Mesendoderm (in vitro differentiated cells): ENCODE measurements around the gene GPT2.

Experiments used
- DNase-seq: peaks from one replicate; pipeline ENCODE4 v3.0.0; 2013
- H2AK5ac ChIP-seq: 2 replicates; pipeline ENCODE4 v1.6.1; 2013; ENCODE audit warnings: low read length, inconsistent platforms
- H2BK120ac ChIP-seq: 2 replicates; pipeline ENCODE4 v1.6.1; 2013; ENCODE audit warnings: low read depth, mild to moderate bottlenecking, low read length, moderate library complexity, mixed read lengths
- H2BK15ac ChIP-seq: replicated peaks from 2 replicates; pipeline ENCODE4 v1.6.1; 2013; ENCODE audit warnings: low read depth, mild to moderate bottlenecking, moderate library complexity
- H2BK5ac ChIP-seq: 2 replicates; pipeline ENCODE4 v1.6.1; 2013; ENCODE audit warnings: low read length, inconsistent platforms
- H3K18ac ChIP-seq: 2 replicates; pipeline ENCODE4 v1.6.1; 2013; ENCODE audit warnings: mild to moderate bottlenecking, low read length, mixed read lengths
- H3K23ac ChIP-seq: one replicate; pipeline ENCODE4 v1.6.1; 2013; ENCODE audit warnings: low read length
- H3K27ac ChIP-seq: 2 replicates; pipeline ENCODE4 v1.5.1; 2013; ENCODE audit warnings: low read depth, mild to moderate bottlenecking, inconsistent platforms, low read length, moderate library complexity
- H3K27me3 ChIP-seq: 2 replicates; pipeline ENCODE4 v1.6.1; 2013; ENCODE audit warnings: low read length, control low read depth, mild to moderate bottlenecking, inconsistent platforms; ENCODE audit not compliant: insufficient read depth, poor library complexity
- H3K36me3 ChIP-seq: 2 replicates; pipeline ENCODE4 v1.6.1; 2013; ENCODE audit warnings: low read length, inconsistent platforms; ENCODE audit not compliant: control insufficient read depth, insufficient read depth
- H3K4ac ChIP-seq: one replicate; pipeline ENCODE4 v1.6.1; 2013; ENCODE audit warnings: low read depth, mild to moderate bottlenecking, low read length, moderate library complexity
- H3K4me1 ChIP-seq: 2 replicates; pipeline ENCODE4 v1.6.1; 2013; ENCODE audit warnings: low read depth, low read length, inconsistent platforms; ENCODE audit not compliant: control insufficient read depth
- H3K4me2 ChIP-seq: 2 replicates; pipeline ENCODE4 v1.6.1; 2013; ENCODE audit warnings: low read length
- H3K4me3 ChIP-seq: 2 replicates; pipeline ENCODE4 v1.5.1; 2013; ENCODE audit warnings: mild to moderate bottlenecking, low read length
- H3K56ac ChIP-seq: one replicate; pipeline ENCODE4 v1.6.1; 2013; ENCODE audit warnings: low read length
- H3K79me1 ChIP-seq: 2 replicates; pipeline ENCODE4 v1.6.1; 2013; ENCODE audit warnings: low read length, inconsistent platforms
- H3K79me2 ChIP-seq: 2 replicates; pipeline ENCODE4 v1.6.1; 2013; ENCODE audit warnings: mild to moderate bottlenecking, low read length; ENCODE audit not compliant: control insufficient read depth, insufficient read depth
- H3K9ac ChIP-seq: 2 replicates; pipeline ENCODE4 v1.6.1; 2013; ENCODE audit warnings: low read length, inconsistent platforms
- H4K5ac ChIP-seq: one replicate; pipeline ENCODE4 v1.6.1; 2013; ENCODE audit warnings: low read length
- H4K8ac ChIP-seq: one replicate; pipeline ENCODE4 v1.6.1; 2013; ENCODE audit warnings: low read depth, mild to moderate bottlenecking, control low read depth, low read length, moderate library complexity
- WGBS: extraction: QIAGEN DNeasy Blood & Tissue Kit; methylation state at CpG from one replicate; pipeline ENCODE4 v1.1.7; 2013; ENCODE audit warnings: low lambda C conversion rate, missing lambda C conversion rate; ENCODE audit not compliant: insufficient coverage; ENCODE audit errors: extremely low coverage; 5-methylcytosine and 5-hydroxymethylcytosine counted together

GPT2 gene

GRCh38 chr16:46918905-46919792 lies 35.0 kb downstream of the GPT2 start:
- Histone ChIP-seq H2BK5ac (no peak overlapping the region), H3K23ac (no peak overlapping the region), H2BK120ac (no peak overlapping the region), H2BK15ac (no peak overlapping the region), H3K18ac (no peak overlapping the region), H3K4ac (no peak overlapping the region), H3K9ac (no peak overlapping the region), H3K36me3 (peaks cover 28% of the 10 kb centered on the region), H3K56ac (no peak overlapping the region), H4K5ac (no peak overlapping the region), H3K4me3 (no peak overlapping the region), H3K27ac (no peak overlapping the region), H3K79me1 (no peaks in the 10 kb centered on the region), H3K79me2 (no peaks in the 10 kb centered on the region), H3K4me2 (no peak overlapping the region), H3K4me1 (no peaks in the 10 kb centered on the region), H2AK5ac (no peak overlapping the region), H4K8ac (no peak overlapping the region), H3K27me3 (no peaks in the 10 kb centered on the region)
- DNase-seq, result no peak
- no CpG with 5 or more reads among the region's 21 CpGs for WGBS

GRCh38 chr16:46920402-46921068 lies 36.4 kb downstream of the GPT2 start:
- H3K4me2 ChIP-seq, result no peak overlapping the region
- H3K27me3 ChIP-seq, result no peaks in the 10 kb centered on the region
- H2AK5ac ChIP-seq, result no peak overlapping the region
- no peak overlapping the region for H2BK15ac ChIP-seq
- H4K5ac ChIP-seq, result no peak overlapping the region
- H3K36me3 ChIP-seq, result peaks cover 22% of the 10 kb centered on the region
- no peak overlapping the region for H3K4ac ChIP-seq
- no peak overlapping the region for H3K27ac ChIP-seq
- no peak overlapping the region for H3K4me3 ChIP-seq
- H3K9ac ChIP-seq, result no peak overlapping the region
- no peak overlapping the region for H2BK5ac ChIP-seq
- H3K79me1 ChIP-seq, result no peaks in the 10 kb centered on the region
- no peak overlapping the region for H3K56ac ChIP-seq
- no peak overlapping the region for H4K8ac ChIP-seq
- H3K79me2 ChIP-seq, result no peaks in the 10 kb centered on the region
- no peak for DNase-seq
- WGBS, result no CpG with 5 or more reads among the region's 9 CpGs
- H3K4me1 ChIP-seq, result no peaks in the 10 kb centered on the region
- no peak overlapping the region for H3K18ac ChIP-seq
- H3K23ac ChIP-seq, result no peak overlapping the region
- H2BK120ac ChIP-seq, result no peak overlapping the region

GRCh38 chr16:46922239-46922638 lies 38.1 kb downstream of the GPT2 start:
- Histone ChIP-seq H2BK5ac (no peak overlapping the region), H3K4me2 (no peak overlapping the region), H2BK15ac (no peak overlapping the region), H3K27me3 (no peaks in the 10 kb centered on the region), H3K27ac (no peak overlapping the region), H3K18ac (no peak overlapping the region), H3K4ac (no peak overlapping the region), H3K56ac (no peak overlapping the region), H3K36me3 (peaks cover 22% of the 10 kb centered on the region), H4K5ac (no peak overlapping the region), H3K79me2 (no peaks in the 10 kb centered on the region), H3K23ac (no peak overlapping the region), H3K9ac (no peak overlapping the region), H4K8ac (no peak overlapping the region), H3K4me3 (no peak overlapping the region), H2AK5ac (no peak overlapping the region), H2BK120ac (no peak overlapping the region), H3K4me1 (no peaks in the 10 kb centered on the region), H3K79me1 (no peaks in the 10 kb centered on the region)
- no peak for DNase-seq
- no CpG with 5 or more reads among the region's 10 CpGs for WGBS

- peaks cover 17% of the 10 kb centered on the region for H3K36me3 ChIP-seq
- no peak overlapping the region for H2BK5ac ChIP-seq
- WGBS, result no CpG with 5 or more reads among the region's 19 CpGs
Measured at GRCh38 chr16:46923513-46924295, 39.5 kb downstream of the GPT2 start.

GRCh38 chr16:46924402-46924801 lies 40.2 kb downstream of the GPT2 start:
- Histone ChIP-seq H3K27me3 (no peaks in the 10 kb centered on the region), H3K79me1 (no peaks in the 10 kb centered on the region), H3K18ac (no peak overlapping the region), H2BK15ac (no peak overlapping the region), H4K8ac (no peak overlapping the region), H3K79me2 (no peaks in the 10 kb centered on the region), H2BK5ac (no peak overlapping the region), H3K27ac (no peak overlapping the region), H3K9ac (no peak overlapping the region), H3K4me3 (no peak overlapping the region), H3K56ac (no peak overlapping the region), H4K5ac (no peak overlapping the region), H2BK120ac (no peak overlapping the region), H3K36me3 (peaks cover 14% of the 10 kb centered on the region), H3K23ac (no peak overlapping the region), H3K4ac (no peak overlapping the region), H2AK5ac (no peak overlapping the region), H3K4me2 (no peak overlapping the region), H3K4me1 (no peaks in the 10 kb centered on the region)
- no peak for DNase-seq
- WGBS, result no CpG with 5 or more reads among the region's 6 CpGs

More at GRCh38 chr16:46923513-46924295, 39.5 kb downstream of the GPT2 start:
- Histone ChIP-seq H4K8ac (no peak overlapping the region), H3K4me1 (no peaks in the 10 kb centered on the region), H3K4me3 (no peak overlapping the region), H3K4ac (no peak overlapping the region), H3K27ac (no peak overlapping the region), H2BK15ac (no peak overlapping the region), H3K56ac (no peak overlapping the region), H3K18ac (no peak overlapping the region), H3K9ac (no peak overlapping the region), H3K27me3 (no peaks in the 10 kb centered on the region), H3K4me2 (no peak overlapping the region), H4K5ac (no peak overlapping the region), H2BK120ac (no peak overlapping the region), H3K23ac (no peak overlapping the region), H3K79me1 (no peaks in the 10 kb centered on the region), H2AK5ac (no peak overlapping the region), H3K79me2 (no peaks in the 10 kb centered on the region)
- no peak for DNase-seq
